HG03469 (cell line): ENCODE data around the gene FILIP1L.
"Not testable (repeated sequence)": the region's sequence is repeated elsewhere in the genome, so short reads cannot be mapped to it uniquely, and the experiment has no call there.

Experiments used
- ATAC-seq: cut with Tn5 transposase; IDR thresholded peaks from one replicate; pipeline ENCODE4 v1.9.1; 2021; ENCODE audit warnings: mild to moderate bottlenecking, moderate library complexity, moderate number of reproducible peaks; ENCODE audit not compliant: unreplicated experiment

The FILIP1L gene

DNA sequence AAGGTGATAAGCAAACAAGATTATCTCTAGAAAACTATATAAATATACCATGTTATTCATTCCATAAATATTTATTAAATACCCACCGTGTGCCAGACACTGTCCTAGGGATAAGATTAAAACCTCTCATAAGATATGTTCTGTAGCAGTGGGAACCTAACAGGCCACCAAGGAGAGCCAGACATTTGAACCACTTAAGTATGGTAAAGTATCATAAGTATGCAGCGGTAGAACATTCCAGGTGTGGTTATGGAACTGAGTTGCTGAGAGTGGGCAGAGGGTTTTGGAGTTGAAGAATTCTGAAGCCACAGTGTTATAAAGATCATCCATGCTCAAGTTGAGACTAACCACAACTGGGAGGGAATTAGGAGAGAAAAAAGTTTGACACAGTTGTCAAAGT lies 14.7 kb downstream of the FILIP1L start:
- ATAC-seq = no peak

- ATAC-seq = no peak
Observed at GRCh38 chr3:100098784-100099070, 15.6 kb downstream of the FILIP1L start.

- no peak for ATAC-seq
Observed at GRCh38 chr3:100097919-100098783, 16.1 kb downstream of the FILIP1L start.

DNA sequence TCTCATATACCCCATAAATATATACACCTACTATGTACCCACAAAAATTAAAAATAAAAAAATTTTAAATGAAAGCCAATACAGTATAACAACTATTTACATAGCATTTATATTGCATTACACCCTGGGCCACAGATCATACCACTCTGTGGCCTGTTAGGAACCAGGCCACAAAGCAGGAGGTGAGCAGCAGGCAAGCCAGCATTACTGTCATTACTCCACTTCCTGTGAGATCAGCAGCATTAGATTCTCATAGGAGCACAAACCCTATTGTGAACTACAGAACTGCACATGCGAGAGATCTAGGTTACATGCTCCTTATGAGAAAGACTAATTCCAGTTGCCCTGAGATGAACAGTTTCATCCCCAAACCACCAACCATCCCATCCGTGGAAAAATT lies 17.4 kb downstream of the FILIP1L start:
- ATAC-seq = no peak

DNA sequence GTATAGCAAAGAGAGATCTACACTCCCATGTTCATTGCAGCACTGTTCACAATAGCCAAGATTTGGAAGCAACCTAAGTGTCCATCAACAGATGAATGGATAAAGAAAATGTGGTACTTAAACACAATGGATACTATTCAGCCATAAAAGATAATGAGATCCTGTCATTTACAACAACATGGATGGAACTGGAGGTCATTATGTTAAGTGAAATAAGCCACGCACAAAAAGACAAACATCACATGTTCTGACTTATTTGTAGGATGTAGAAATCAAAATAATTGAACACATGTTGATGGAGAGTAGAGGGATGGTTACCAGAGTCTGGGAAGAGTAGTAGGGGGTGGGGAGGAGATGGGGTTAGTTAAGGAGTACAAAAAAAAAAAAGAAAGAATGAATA lies 18.0 kb downstream of the FILIP1L start:
- ATAC-seq = not testable (repeated sequence)

- no peak for ATAC-seq
Observed at GRCh38 chr3:100093831-100094230, 20.5 kb downstream of the FILIP1L start.

DNA sequence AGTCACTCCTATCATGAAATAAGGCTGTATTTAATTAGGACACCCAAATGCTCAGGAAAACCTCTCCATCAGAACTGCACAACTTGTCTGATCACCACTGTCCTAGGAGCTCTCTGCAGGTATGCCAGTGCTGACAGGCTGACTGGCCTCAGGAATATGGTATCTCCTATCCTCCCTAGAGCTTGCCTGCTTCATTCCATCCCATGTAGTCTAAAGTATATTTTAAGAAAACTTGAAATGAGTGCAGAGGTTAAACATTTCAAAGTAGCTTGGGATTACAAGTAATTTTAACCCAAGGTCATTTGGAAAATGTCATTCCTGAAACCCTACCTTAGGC lies 23.7 kb downstream of the FILIP1L start:
- ATAC-seq = no peak

DNA sequence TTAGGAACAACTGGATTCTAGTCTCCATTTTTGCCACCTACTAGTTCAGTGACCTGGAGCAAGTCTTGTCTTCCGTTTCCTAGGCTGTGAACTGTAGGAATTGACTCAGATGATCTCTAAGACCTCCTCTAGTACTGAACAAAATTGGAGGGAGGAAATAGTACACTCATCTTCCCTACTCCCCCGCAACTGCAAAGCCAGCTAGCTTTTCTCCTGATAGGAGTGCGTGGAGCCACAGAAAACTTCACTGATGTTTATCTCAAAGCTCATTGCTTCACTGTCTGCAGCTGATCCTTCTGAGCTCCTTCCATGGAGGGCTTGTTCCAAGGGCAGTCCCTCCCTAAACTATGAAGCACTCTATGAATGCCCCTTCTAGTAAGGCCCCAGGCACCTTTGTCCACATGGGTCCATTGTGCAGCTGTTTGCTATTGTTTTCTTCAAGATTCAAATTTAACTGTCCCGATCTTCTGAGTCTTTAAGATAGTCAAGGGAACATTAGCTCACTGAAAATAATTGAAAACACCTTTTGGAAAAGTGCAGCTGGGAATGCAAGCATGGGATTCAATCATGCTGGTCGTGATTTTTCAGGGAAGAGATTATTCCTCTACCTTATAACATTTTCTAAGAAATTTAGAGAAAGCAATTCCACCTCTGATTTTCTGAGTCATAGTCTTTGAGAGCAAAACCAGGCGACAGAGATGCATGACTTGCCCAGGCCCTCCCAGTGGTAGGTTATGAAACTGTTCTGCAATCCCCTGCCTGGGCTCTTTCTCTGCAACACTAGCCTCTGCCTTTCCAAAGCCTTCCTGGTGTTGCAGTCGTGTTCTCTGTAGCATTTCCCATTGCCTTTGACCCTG lies 24.3 kb downstream of the FILIP1L start:
- peak; percentile 56 for ATAC-seq

- ATAC-seq = no peak
Observed at GRCh38 chr3:100088735-100089368, 25.4 kb downstream of the FILIP1L start.

DNA sequence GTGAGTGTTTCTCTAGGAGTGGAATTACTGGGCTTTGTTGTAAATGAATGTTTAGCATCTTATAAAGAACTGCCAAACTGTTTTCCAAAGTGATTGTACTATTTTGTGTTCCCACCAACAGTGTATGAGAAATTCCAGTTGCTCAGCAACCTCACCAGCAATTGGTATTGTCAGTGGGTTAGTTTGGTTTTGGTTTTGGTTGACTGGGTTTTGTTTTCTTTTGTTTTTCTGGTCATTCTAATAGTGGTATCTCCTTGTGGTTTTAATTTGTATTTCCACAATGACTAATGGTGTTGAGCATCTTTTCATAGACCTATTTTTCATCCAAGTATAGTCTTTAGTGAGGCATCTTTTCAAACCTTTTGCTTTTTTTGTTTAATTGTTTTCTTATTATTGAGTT lies 27.1 kb downstream of the FILIP1L start:
- ATAC-seq = peak; percentile 90

- no peak for ATAC-seq
Observed at GRCh38 chr3:100086401-100086800, 27.9 kb downstream of the FILIP1L start.

- ATAC-seq = no peak
Observed at GRCh38 chr3:100084100-100084806, 30.0 kb downstream of the FILIP1L start.

GRCh38 chr3:100083209-100083608 lies 31.1 kb downstream of the FILIP1L start:
- ATAC-seq = no peak

- no peak for ATAC-seq
Observed at GRCh38 chr3:100082714-100083113, 31.6 kb downstream of the FILIP1L start.

GRCh38 chr3:100081986-100082692 lies 32.2 kb downstream of the FILIP1L start:
- no peak for ATAC-seq

GRCh38 chr3:100081311-100081710 lies 33.0 kb downstream of the FILIP1L start:
- ATAC-seq = no peak

- ATAC-seq = no peak
Observed at GRCh38 chr3:100080573-100080972, 33.7 kb downstream of the FILIP1L start.

DNA sequence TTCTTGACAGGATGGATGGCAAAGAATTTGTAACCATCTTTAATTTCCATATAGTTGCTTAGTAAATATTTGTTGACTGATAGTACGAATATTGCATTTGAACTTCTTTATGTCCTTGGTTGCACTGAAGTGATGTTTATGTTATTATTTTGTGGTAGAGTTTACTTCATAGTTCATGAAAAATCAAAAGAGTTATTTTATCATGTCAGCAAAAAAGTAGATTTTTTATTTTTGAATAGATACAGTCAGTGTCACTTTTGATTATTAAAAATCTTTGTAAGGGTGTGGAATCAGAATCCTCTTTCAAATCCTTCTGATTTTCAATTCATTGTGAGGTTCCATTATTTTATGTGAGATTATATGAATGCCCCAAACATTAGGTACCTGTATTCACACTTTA lies 35.0 kb downstream of the FILIP1L start:
- no peak for ATAC-seq

DNA sequence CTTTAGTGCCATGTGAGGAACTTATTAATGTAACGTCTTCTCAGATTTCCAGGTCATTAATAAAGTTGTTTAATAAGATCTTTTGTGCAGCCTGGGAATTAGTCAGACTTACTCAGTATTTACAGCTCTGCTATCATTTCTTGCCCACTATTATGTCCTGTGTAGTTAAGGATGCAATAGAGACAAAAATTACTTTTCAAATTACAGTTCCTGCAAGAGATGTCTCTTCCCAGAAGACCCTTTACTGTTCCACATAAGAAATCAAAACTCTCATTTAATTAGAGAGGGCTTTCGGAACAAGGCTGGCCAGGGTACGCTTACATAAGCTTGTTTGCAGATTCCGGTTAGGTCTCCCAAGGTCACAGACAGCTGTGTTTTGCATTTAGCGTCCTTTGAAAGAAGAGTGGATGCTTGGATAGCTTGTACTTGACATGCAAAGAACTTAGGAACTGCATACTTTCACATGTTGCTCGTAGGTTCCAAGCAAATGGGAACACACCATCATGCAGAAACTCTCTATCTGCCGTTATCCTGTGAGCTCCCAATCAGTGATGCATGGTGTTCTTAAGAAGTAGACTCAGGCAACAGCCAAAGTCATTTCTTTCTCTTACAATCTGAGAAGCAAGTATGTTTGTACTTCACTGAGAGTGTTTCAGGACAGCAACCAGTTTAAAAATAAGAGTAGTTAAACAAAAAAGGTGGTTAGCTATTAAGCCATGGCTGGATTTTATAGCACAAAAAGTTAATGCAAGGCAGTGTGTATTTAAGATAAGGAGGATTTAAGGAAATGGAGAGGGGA lies 37.4 kb downstream of the FILIP1L start:
- ATAC-seq = no peak
